HuH-7.5 (cell line): ENCODE data around the gene KCNK1.

Source experiments
- DNase-seq: peaks from one replicate; pipeline ENCODE4 v3.0.0; 2011; ENCODE audit warnings: low spot score

Gene KCNK1

GRCh38 chr1:233636503-233636877, 22.6 kb downstream of the KCNK1 start:
- DNase-seq, result no peak

- no peak for DNase-seq
These were observed 24.6 kb downstream of the KCNK1 start for GRCh38 chr1:233638513-233638912.

- no peak for DNase-seq
These were observed 25.7 kb downstream of the KCNK1 start for GRCh38 chr1:233639611-233640010.

- no peak for DNase-seq
These were observed 26.3 kb downstream of the KCNK1 start for GRCh38 chr1:233640179-233640578.

GRCh38 chr1:233641029-233641428, 27.1 kb downstream of the KCNK1 start:
- DNase-seq, result no peak

GRCh38 chr1:233647073-233647472, 33.2 kb downstream of the KCNK1 start:
- DNase-seq, result no peak

- no peak for DNase-seq
These were observed 33.7 kb downstream of the KCNK1 start for GRCh38 chr1:233647636-233648035.

GRCh38 chr1:233651061-233651460, 37.2 kb downstream of the KCNK1 start:
- DNase-seq, result no peak

GRCh38 chr1:233651563-233652233, 37.8 kb downstream of the KCNK1 start:
- DNase-seq, result no peak

- no peak for DNase-seq
These were observed 38.6 kb downstream of the KCNK1 start for GRCh38 chr1:233652526-233652925.

GRCh38 chr1:233654658-233655280, 40.9 kb downstream of the KCNK1 start:
- no peak for DNase-seq

- no peak for DNase-seq
These were observed 41.4 kb downstream of the KCNK1 start for GRCh38 chr1:233655301-233655740.

- no peak for DNase-seq
These were observed 42.2 kb downstream of the KCNK1 start for GRCh38 chr1:233656032-233656635.

GRCh38 chr1:233656687-233657086, 42.8 kb downstream of the KCNK1 start:
- no peak for DNase-seq

GRCh38 chr1:233657466-233657865, 43.6 kb downstream of the KCNK1 start:
- DNase-seq, result no peak

GRCh38 chr1:233659495-233659894, 45.6 kb downstream of the KCNK1 start:
- DNase-seq, result no peak

GRCh38 chr1:233661376-233662159, 47.7 kb downstream of the KCNK1 start:
- no peak for DNase-seq

- no peak for DNase-seq
These were observed 48.8 kb downstream of the KCNK1 start for GRCh38 chr1:233662575-233663304.

- no peak for DNase-seq
These were observed 50.3 kb downstream of the KCNK1 start for GRCh38 chr1:233664253-233664652.

- DNase-seq, result no peak
These were observed 51.1 kb downstream of the KCNK1 start for GRCh38 chr1:233664804-233665574.

GRCh38 chr1:233665575-233666270, 51.8 kb downstream of the KCNK1 start:
- DNase-seq, result no peak
